IPS DF 4.7 (cell line): ENCODE data around the gene ARHGAP31.
"Not testable (repeated sequence)": the region's sequence is repeated elsewhere in the genome, so short reads cannot be mapped to it uniquely, and the experiment has no call there.

ENCODE experiments used
- DNase-seq: peaks from one replicate; pipeline ENCODE4 v3.0.0-alpha.2; 2013; ENCODE audit warnings: low spot score; ENCODE audit errors: extremely low read depth

The ARHGAP31 gene

GRCh38 chr3:119295816-119296726 is 1.9 kb downstream of the ARHGAP31 start:
- DNase-seq: no peak

GRCh38 chr3:119296727-119297122 is 2.5 kb downstream of the ARHGAP31 start:
- DNase-seq: no peak

- no peak for DNase-seq
Measured at GRCh38 chr3:119297169-119297568, 3.0 kb downstream of the ARHGAP31 start.

GRCh38 chr3:119298565-119298941 is 4.4 kb downstream of the ARHGAP31 start:
- no peak for DNase-seq

GRCh38 chr3:119300991-119301391 is 6.8 kb downstream of the ARHGAP31 start:
- DNase-seq: no peak

GRCh38 chr3:119301662-119302061 is 7.5 kb downstream of the ARHGAP31 start:
- no peak for DNase-seq

- DNase-seq: no peak
Measured at GRCh38 chr3:119302697-119303551, 8.7 kb downstream of the ARHGAP31 start.

- DNase-seq: no peak
Measured at GRCh38 chr3:119304201-119304713, 10.1 kb downstream of the ARHGAP31 start.

GRCh38 chr3:119305286-119305685 is 11.1 kb downstream of the ARHGAP31 start:
- no peak for DNase-seq

GRCh38 chr3:119306378-119306777 is 12.2 kb downstream of the ARHGAP31 start:
- DNase-seq: not testable (repeated sequence)

- DNase-seq: no peak
Measured at GRCh38 chr3:119308355-119308754, 14.2 kb downstream of the ARHGAP31 start.

GRCh38 chr3:119309591-119309990 is 15.4 kb downstream of the ARHGAP31 start:
- no peak for DNase-seq

GRCh38 chr3:119310071-119310470 is 15.9 kb downstream of the ARHGAP31 start:
- DNase-seq: no peak

- DNase-seq: no peak
Measured at GRCh38 chr3:119311081-119311925, 17.1 kb downstream of the ARHGAP31 start.

GRCh38 chr3:119313461-119313860 is 19.3 kb downstream of the ARHGAP31 start:
- DNase-seq: no peak

- DNase-seq: no peak
Measured at GRCh38 chr3:119314821-119315220, 20.6 kb downstream of the ARHGAP31 start.

- DNase-seq: no peak
Measured at GRCh38 chr3:119315600-119316312, 21.6 kb downstream of the ARHGAP31 start.

GRCh38 chr3:119316313-119316670 is 22.1 kb downstream of the ARHGAP31 start:
- DNase-seq: no peak

GRCh38 chr3:119318876-119319275 is 24.7 kb downstream of the ARHGAP31 start:
- DNase-seq: no peak

GRCh38 chr3:119319311-119319710 is 25.1 kb downstream of the ARHGAP31 start:
- no peak for DNase-seq

- DNase-seq: not testable (repeated sequence)
Measured at GRCh38 chr3:119320785-119321184, 26.6 kb downstream of the ARHGAP31 start.
